H4 (cell line): ENCODE data around the gene APEX2. TPM values are rescaled to one million over a fixed set of nuclear protein-coding genes. Genes with fewer than 3 reads are reported as not detected.
"Not testable (repeated sequence)": the region's sequence is repeated elsewhere in the genome, so short reads cannot be mapped to it uniquely, and the experiment has no call there.

Experiments
- DNase-seq: peaks from one replicate; pipeline ENCODE4 v3.0.0-alpha.2; 2015; ENCODE audit warnings: low spot score
- total RNA-seq: library from RNA; depleted of rRNA; stranded (reverse); fragments of >200 nt; shearing (Covaris generic); gene quantifications from 2 replicates; pipeline ENCODE4 v1.2.3, GENCODE V29; 2014; rRNA removed

The APEX2 gene
- total RNA-seq, 1 experiment from 2014 or later = 30.0 TPM

DNA sequence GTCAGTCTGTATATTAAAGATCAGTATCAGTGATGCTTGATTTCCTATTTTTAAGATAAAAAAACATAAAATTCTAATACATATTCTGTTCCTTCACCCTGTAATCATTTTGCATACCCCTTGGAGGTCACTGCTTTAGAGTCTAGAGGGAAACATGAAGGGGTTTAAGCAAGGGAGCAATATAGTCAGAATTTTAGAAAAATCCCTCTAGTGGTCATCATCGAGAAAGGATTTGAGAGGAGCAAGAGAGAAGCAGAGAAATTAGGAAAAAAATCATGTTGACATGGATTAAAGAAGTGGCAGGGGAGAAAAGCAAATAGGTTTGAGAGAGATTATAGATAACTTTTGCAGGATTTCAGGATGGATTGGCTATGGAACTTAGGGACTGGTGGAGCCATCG is 11.1 kb downstream of the APEX2 start:
- no peak for DNase-seq

GRCh38 chrX:55014897-55015299 is 14.7 kb downstream of the APEX2 start:
- DNase-seq = no peak

DNA sequence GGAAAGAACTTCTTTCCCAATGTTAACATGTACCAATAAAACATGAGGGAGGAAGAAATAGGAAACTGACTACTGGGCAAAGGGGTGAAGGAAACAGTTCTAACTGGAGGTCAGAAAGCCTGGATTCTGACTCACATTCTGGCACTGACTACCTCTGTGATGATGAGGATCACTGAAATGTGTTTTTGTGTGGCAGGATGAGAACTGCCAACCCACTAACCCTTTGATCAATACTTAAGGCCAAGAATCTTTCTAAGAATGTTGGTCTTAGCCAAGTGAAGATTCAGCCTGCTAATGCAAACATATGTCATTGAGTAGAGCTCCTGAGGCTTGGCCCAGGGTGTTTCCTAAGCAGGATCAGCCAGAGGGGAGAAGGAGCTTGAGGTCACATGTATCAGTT is 26.0 kb downstream of the APEX2 start:
- no peak for DNase-seq

DNA sequence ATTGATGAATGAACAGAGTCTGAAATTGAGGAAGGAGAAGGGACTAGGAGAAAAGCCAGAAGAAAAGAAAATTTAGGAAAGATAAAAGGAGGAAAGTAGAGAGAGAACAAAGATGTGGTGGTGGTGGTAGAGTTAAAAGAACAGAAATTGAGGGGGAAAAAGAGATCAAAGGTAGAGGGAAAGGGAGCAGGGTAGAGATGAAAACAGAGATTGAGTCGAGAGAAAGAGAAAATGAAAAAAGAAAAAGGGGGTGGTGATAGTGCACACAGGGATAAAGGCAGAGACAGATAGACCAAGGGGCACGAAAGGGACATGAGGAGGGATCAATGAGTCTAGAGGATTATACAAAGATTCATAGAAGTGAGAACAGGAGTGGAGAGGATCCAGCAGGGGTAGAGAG is 26.7 kb downstream of the APEX2 start:
- no peak for DNase-seq

GRCh38 chrX:55028040-55028439 is 27.9 kb downstream of the APEX2 start:
- no peak for DNase-seq

- DNase-seq = no peak
Observed at GRCh38 chrX:55028611-55029010, 28.4 kb downstream of the APEX2 start.

DNA sequence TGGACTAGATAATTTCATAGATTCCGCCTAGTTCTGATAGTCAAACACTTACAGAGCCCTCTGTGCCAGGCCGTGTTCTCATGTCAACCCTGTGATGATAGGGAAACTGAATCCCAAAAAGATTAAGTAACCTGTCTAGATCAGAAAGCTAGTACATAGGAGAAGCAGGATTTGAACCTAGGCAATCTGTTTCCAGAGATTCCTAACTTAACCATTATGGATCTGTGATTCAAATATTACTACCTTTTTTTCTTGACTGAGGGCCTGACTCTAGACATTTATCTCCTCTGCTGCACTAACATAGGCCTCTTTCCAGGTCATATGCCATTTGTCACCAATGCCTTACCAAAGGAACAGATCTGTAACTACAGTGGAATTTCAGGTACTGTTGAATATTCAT is 29.1 kb downstream of the APEX2 start:
- no peak for DNase-seq

- DNase-seq = no peak
Observed at GRCh38 chrX:55030271-55031205, 30.4 kb downstream of the APEX2 start, which contains the start of gene ALAS2. Gene ALAS2 (minus strand): TSS chrX:55030977. CDS start chrX:55026000, 4,977 bp downstream.

DNA sequence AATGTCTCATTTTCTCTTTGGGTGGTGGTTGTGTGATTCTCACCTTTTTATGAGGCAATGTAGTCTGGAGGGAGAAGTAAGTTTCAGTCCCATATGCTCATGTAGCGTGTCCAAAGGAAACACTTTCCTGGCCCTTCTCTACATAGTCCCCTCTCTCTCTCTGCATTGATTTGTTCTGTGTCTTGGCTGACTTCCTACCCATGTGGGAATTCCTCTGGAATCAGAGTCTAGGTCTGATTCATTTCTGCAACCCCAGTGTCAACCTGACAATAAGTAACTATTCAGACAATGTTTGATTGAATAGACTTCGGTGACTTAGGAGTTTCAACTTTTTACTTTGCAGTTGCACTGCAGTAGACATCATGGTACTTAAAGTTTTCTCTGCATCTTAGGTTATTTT is 33.3 kb downstream of the APEX2 start:
- no peak for DNase-seq

DNA sequence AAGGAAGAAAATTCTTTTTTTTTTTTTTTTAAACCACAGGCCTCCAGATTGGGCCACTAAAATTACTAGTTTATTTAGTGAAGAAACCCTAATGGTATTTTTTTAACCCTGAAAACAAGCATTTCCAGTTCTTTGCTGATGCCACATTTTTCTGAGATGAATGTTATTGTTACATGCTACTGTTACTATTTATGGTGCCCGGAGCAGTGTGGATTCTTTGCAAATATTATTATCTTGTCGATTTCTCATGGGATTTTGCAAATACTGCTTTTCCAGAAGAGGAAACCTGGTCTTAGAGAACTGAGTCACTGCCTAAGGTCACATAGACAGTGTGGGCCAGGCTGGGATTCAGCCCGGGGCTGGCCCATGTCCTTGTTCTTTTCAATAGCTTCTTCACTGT is 39.3 kb downstream of the APEX2 start:
- no peak for DNase-seq

DNA sequence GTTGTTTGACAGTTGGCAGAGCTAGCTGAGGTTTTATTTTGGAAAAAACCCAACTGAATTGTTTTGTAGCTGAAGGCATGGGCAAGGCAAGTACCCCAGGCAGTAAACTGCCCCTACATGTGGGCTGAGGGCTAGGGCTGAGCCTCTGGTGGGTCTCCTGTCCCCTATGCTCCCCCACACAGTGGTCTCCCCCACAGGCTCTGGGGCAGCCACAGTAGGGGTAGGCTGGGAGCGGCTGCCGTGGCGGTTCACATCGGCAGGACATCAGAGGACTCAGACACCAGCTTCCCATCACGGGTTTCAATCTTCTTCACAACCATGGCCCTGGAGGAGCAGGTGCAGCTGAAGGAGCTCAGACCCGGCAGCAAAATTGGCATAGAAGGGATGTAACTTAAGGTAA is 41.4 kb downstream of the APEX2 start:
- no peak for DNase-seq

- DNase-seq = not testable (repeated sequence)
Observed at GRCh38 chrX:55050599-55050998, 50.4 kb downstream of the APEX2 start.

GRCh38 chrX:55056820-55057674 is 56.9 kb downstream of the APEX2 start:
- DNase-seq = no peak

GRCh38 chrX:55057675-55058249 is 57.6 kb downstream of the APEX2 start:
- DNase-seq = peak; percentile 21

Other genes starting within 250 kb of the APEX2 start
- not detected in 2 replicates for gene ITIH6, start 202.1 kb upstream of the APEX2 start, total RNA-seq
- 190 and 213 TPM in 2 replicates for gene MAGED2, start 192.6 kb upstream of the APEX2 start, total RNA-seq
- gene TRO, start 79.5 kb upstream of the APEX2 start, total RNA-seq = 13.9 and 16.3 TPM in 2 replicates
- gene PFKFB1, start 6.2 kb upstream of the APEX2 start, total RNA-seq = not detected in 2 replicates
- not detected in 2 replicates for gene ALAS2, start 30.6 kb downstream of the APEX2 start, total RNA-seq
- not detected in 2 replicates for gene PAGE2B, start 74.7 kb downstream of the APEX2 start, total RNA-seq
- gene PAGE2, start 88.7 kb downstream of the APEX2 start, total RNA-seq = 0.48 TPM in 1 of 2 replicates, not detected in the other
- gene PAGE5, start 220.0 kb downstream of the APEX2 start, total RNA-seq = 37.9 and 40.5 TPM in 2 replicates